Progenitor cell of endocrine pancreas (in vitro differentiated cells): ENCODE measurements around the gene FAM168B. TPM values are rescaled to one million over a fixed set of nuclear protein-coding genes. Genes with fewer than 3 reads are reported as not detected.

Source experiments
- DNase-seq: peaks from one replicate; pipeline ENCODE4 v3.0.0; 2021; ENCODE audit warnings: low spot score; ENCODE audit not compliant: unreplicated experiment
- H3K27ac Mint-ChIP-seq: 2 replicates; pipeline ENCODE4 v1.8.0; 2021; ENCODE audit warnings: mild to moderate bottlenecking, moderate library complexity, mixed read lengths
- H3K27me3 Mint-ChIP-seq: 2 replicates; pipeline ENCODE4 v1.8.0; 2021; ENCODE audit warnings: mixed read lengths
- H3K36me3 Mint-ChIP-seq: 2 replicates; pipeline ENCODE4 v1.8.0; 2022; ENCODE audit warnings: mixed read lengths; ENCODE audit not compliant: insufficient read depth
- H3K4me1 Mint-ChIP-seq: 2 replicates; pipeline ENCODE4 v1.8.0; 2021; ENCODE audit warnings: low read depth, mixed read lengths
- H3K4me3 Mint-ChIP-seq: 2 replicates; pipeline ENCODE4 v1.8.0; 2021; ENCODE audit warnings: low read depth, mild to moderate bottlenecking, moderate library complexity, mixed read lengths
- H3K9me3 Mint-ChIP-seq: 2 replicates; pipeline ENCODE4 v1.8.0; 2021; ENCODE audit warnings: low read depth, mixed read lengths
- CTCF ChIP-seq: fragments of 200-600 bp; sonication (generic); IDR thresholded peaks from one replicate; pipeline ENCODE4 v1.5.0; 2021; ENCODE audit warnings: antibody characterized with exemption, mild to moderate bottlenecking; ENCODE audit not compliant: unreplicated experiment
- total RNA-seq: library from RNA; stranded (reverse); gene quantifications from 2 replicates; pipeline ENCODE4 v1.2.1, GENCODE V29; 2021

Gene FAM168B
- total RNA-seq, 1 donor from 2014 or later, result 111 TPM

- DNase-seq, result no peak
- Mint-ChIP-seq H3K36me3 (peaks cover 29% of the 10 kb centered on the region), H3K4me1 (no peaks in the 10 kb centered on the region), H3K27ac (peak overlapping the region; percentile 30), H3K27me3 (no peaks in the 10 kb centered on the region), H3K4me3 (no peak overlapping the region), H3K9me3 (no peaks in the 10 kb centered on the region)
- TF ChIP-seq CTCF, result no peak
Measured at GRCh38 chr2:131056204-131056931, 36.9 kb downstream of the FAM168B start.

- DNase-seq, result no peak
- H3K9me3 Mint-ChIP-seq, result no peaks in the 10 kb centered on the region
- H3K27me3 Mint-ChIP-seq, result no peaks in the 10 kb centered on the region
- H3K4me1 Mint-ChIP-seq, result no peaks in the 10 kb centered on the region
- TF ChIP-seq CTCF, result no peak
- peaks cover 31% of the 10 kb centered on the region for H3K36me3 Mint-ChIP-seq
- no peak overlapping the region for H3K4me3 Mint-ChIP-seq
- H3K27ac Mint-ChIP-seq, result peak overlapping the region; percentile 86
Measured at GRCh38 chr2:131055169-131056065, 37.8 kb downstream of the FAM168B start.

- H3K27me3 Mint-ChIP-seq, result no peaks in the 10 kb centered on the region
Measured at GRCh38 chr2:131054488-131054887, 38.8 kb downstream of the FAM168B start.

GRCh38 chr2:131052741-131053263 lies 40.5 kb downstream of the FAM168B start:
- no peaks in the 10 kb centered on the region for H3K4me1 Mint-ChIP-seq
- TF ChIP-seq CTCF, result no peak
- peaks cover 37% of the 10 kb centered on the region for H3K36me3 Mint-ChIP-seq
- H3K9me3 Mint-ChIP-seq, result no peaks in the 10 kb centered on the region
- H3K27ac Mint-ChIP-seq, result no peak overlapping the region
- H3K27me3 Mint-ChIP-seq, result no peaks in the 10 kb centered on the region
- DNase-seq, result no peak
- H3K4me3 Mint-ChIP-seq, result no peak overlapping the region

More at GRCh38 chr2:131054488-131054887, 38.8 kb downstream of the FAM168B start:
- H3K27ac Mint-ChIP-seq, result no peak overlapping the region
- no peaks in the 10 kb centered on the region for H3K9me3 Mint-ChIP-seq
- H3K36me3 Mint-ChIP-seq, result peaks cover 36% of the 10 kb centered on the region
- DNase-seq, result no peak
- no peak for TF ChIP-seq CTCF
- no peak overlapping the region for H3K4me3 Mint-ChIP-seq
- no peaks in the 10 kb centered on the region for H3K4me1 Mint-ChIP-seq

- no peak overlapping the region for H3K27ac Mint-ChIP-seq
- H3K9me3 Mint-ChIP-seq, result no peaks in the 10 kb centered on the region
- TF ChIP-seq CTCF, result no peak
- DNase-seq, result no peak
- H3K36me3 Mint-ChIP-seq, result peaks cover 36% of the 10 kb centered on the region
- no peaks in the 10 kb centered on the region for H3K27me3 Mint-ChIP-seq
- H3K4me3 Mint-ChIP-seq, result no peak overlapping the region
- no peaks in the 10 kb centered on the region for H3K4me1 Mint-ChIP-seq
Measured at GRCh38 chr2:131050896-131051295, 42.4 kb downstream of the FAM168B start.
